Measurements from ENCODE around the gene EFNA4. TPM values are rescaled to one million over a fixed set of nuclear protein-coding genes. Genes with fewer than 3 reads are reported as not detected.

EFNA4 gene
- total and polyA plus RNA-seq, 2 of the 4 experiments (the other 2 are of a cell fraction), result 3.8 to 11.8 TPM

DNA sequence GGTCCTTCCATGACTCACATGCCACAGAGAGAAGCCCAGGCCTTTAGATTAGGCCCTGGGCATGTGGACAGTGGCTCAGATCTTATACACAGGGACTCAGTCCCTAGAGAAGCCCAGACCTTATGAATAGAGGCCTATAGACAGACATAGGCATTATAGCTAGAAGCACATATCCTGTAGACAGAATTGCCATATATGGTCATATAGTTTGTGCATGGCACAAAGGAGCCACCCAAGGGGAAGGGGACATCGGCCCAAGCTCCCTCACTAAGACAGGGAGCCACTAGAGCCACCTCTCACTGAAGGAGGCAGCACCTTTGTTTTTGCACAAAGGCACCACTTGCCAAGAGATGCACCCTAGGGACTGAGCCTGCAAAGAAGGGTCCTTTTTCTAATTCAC, 12.8 kb downstream of the EFNA4 start:
- Histone ChIP-seq H3K56ac (ENCODE audit: extremely low read depth, insufficient read depth, low read length) (no peak overlapping the region), H3K27ac (ENCODE audit: insufficient read depth, low read length) (no peak overlapping the region), H4K8ac (ENCODE audit: low read depth in 2 of 2, low read length in 2 of 2) (no peak overlapping the region), H3K9me3 (ENCODE audit: control insufficient read depth, insufficient read depth, low read length) (no peaks in the 10 kb centered on the region), H3K9ac (ENCODE audit: low read depth, low read length) (no peak overlapping the region), H3K9me1 (ENCODE audit: insufficient read depth, low read length) (0 out of 2 replicates have a peak, but pooled peaks cover 3% of the 10 kb centered on the region), H3K4me1 (ENCODE audit: control insufficient read depth, insufficient read depth, low read length) (peaks cover 6% of the 10 kb centered on the region; the same call in 1 of the 2 replicates), H2AK5ac (ENCODE audit: low read depth, low read length) (no peak overlapping the region), H3K36me3 (ENCODE audit: control insufficient read depth, insufficient read depth, low read length) (no peaks in the 10 kb centered on the region), H2BK120ac (ENCODE audit: low read depth, low read length) (no peak overlapping the region), H4K91ac (ENCODE audit: insufficient read depth, low read depth, low read length) (no peak overlapping the region), H3K23ac (ENCODE audit: low read depth, low read length) (no peak overlapping the region), H3K4me2 (ENCODE audit: low read depth, low read length) (no peak overlapping the region), H2BK15ac (ENCODE audit: low read depth, low read length) (no peak overlapping the region), H3K4me3 (ENCODE audit: insufficient read depth, low read depth, low read length) (no peak overlapping the region), H2BK5ac (ENCODE audit: low read depth, low read length, poor library complexity, severe bottlenecking) (no peak overlapping the region), H2AK9ac (replicated peaks; ENCODE audit: low read depth, low read length, poor library complexity) (no peak overlapping the region), H3K27me3 (ENCODE audit: control insufficient read depth, insufficient read depth, low read length) (peaks cover 59% of the 10 kb centered on the region), H3K79me1 (ENCODE audit: low read depth in 1 of 2, low read length in 2 of 2) (no peaks in the 10 kb centered on the region), H3K14ac (replicated peaks; ENCODE audit: low read depth, low read length) (no peak overlapping the region), H2BK20ac (ENCODE audit: low read depth, low read length) (no peak overlapping the region), H4K20me1 (ENCODE audit: insufficient read depth, low read length) (peaks cover 11% of the 10 kb centered on the region), H4K5ac (ENCODE audit: low read depth, low read length) (no peak overlapping the region), H3K4ac (ENCODE audit: low read depth, low read length) (no peak overlapping the region), H2AFZ (replicated peaks; ENCODE audit: low read length, poor library complexity) (no peak overlapping the region), H3K18ac (ENCODE audit: low read depth, low read length) (no peak overlapping the region)
- CTCF ChIA-PET, result interaction anchor here (1.2 kb wide), 1 partner anchor 15 kb away, joined by 3 read pairs; no protein-coding TSS in a partner anchor
- DNase-seq (no peak), ATAC-seq (ENCODE audit: low read depth) (no peak)
- in situ Hi-C loops (cut with MboI; ENCODE audit: low sequenced_read_pairs), result no loop called here
- TF ChIP-seq MAZ (IDR thresholded peaks at IDR 0.05; ENCODE audit: borderline replicate concordance, low read depth, low read length) (no peak), FOS (IDR thresholded peaks at IDR 0.05; ENCODE audit: low read depth, low read length) (no peak), NFE2L2 (IDR thresholded peaks at IDR 0.05; ENCODE audit: low read depth, low read length) (no peak), POLR2A (IDR thresholded peaks at IDR 0.05; ENCODE audit: low read depth, low read length) (no peak), MXI1 (IDR thresholded peaks at IDR 0.05; ENCODE audit: borderline replicate concordance, low read depth, low read length) (no peak)
- TF ChIP-seq, protein P1, sequence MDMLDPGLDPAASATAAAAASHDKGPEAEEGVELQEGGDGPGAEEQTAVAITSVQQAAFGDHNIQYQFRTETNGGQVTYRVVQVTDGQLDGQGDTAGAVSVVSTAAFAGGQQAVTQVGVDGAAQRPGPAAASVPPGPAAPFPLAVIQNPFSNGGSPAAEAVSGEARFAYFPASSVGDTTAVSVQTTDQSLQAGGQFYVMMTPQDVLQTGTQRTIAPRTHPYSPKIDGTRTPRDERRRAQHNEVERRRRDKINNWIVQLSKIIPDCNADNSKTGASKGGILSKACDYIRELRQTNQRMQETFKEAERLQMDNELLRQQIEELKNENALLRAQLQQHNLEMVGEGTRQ (IDR thresholded peaks at IDR 0.05; ENCODE audit: low read depth, low read length), result no peak
- dilution Hi-C loops (cut with HindIII; ENCODE audit: low sequenced_read_pairs, unreplicated experiment), result no loop called here
- POLR2A ChIA-PET (ENCODE audit: unreplicated experiment), result no interaction called here
- no TSS peak for BruUV-seq (replicated peaks)
- no CpG with 5 or more reads among the region's 1 CpG for WGBS, 2 experiments (ENCODE audit: extremely low coverage in 2 of 2, insufficient read length in 1 of 2)
- intact Hi-C loops (cut with micrococcal nuclease), result no loop called here
